ENCODE results near the gene SLC25A38.
"Not testable (repeated sequence)": the region's sequence is repeated elsewhere in the genome, so short reads cannot be mapped to it uniquely, and the experiment has no call there.

SLC25A38 gene, protein sequence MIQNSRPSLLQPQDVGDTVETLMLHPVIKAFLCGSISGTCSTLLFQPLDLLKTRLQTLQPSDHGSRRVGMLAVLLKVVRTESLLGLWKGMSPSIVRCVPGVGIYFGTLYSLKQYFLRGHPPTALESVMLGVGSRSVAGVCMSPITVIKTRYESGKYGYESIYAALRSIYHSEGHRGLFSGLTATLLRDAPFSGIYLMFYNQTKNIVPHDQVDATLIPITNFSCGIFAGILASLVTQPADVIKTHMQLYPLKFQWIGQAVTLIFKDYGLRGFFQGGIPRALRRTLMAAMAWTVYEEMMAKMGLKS

DNA sequence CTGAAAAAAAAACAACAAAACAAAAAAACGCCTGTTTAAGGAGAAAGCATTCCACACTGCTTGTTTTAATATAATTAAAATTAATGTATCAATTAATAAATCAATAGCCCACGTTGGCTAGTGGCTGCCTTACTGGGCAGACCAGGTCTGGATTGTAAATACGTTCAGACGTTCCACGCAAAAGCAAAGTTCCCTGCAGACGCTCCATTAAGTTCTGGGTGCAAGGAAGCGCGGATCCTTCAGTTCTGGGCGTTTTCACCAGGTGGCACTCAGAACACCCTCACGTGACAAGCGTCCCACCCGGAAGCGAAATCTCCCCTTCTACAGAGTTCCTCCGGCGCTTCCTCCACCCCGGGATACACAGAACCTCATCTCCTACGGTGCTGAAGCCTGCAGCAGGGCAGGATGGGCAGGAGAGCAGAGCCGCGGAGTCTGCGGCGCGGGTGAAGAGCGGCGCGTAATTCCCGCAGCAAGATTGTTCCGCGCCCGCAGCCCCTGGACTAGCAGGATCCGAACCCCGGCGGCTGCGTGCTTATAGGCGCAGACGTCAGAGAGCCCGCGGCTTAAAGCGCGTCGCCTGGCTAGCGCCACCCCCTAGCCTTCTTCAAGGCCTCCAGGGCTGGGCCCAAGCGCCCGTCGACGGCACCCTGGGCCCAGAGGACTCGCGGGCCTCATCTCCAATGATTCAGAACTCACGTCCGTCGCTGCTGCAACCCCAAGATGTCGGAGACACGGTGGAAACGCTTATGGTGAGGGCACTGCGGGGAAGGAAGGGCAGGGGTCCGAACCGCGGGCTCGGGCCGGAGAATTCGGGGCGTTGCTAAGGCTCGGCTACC lies at the start of gene SLC25A38:
SLC25A38 (plus strand) TSS at position 326 of the 836 bp plus-strand sequence; CDS start at position 681, 355 bp downstream.
- no peak for DNase-seq

DNA sequence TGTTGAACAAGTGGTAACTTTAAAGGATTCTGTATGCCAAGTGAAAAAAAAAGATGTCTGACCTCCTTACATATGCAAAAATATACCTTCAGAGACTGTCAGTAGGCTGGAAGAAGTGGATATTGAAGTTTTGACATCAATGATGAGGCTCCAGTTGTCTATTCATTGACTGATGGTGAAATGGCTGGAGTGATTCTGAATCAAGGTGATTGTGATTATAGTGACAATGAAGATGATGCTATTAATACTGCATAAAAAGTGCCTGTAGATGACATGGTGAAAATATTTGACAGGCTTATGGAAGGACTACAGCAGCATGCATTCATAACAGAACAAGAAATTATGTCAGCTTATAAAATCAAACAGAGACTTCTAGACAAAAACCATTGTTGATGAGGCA lies 49.6 kb upstream of the SLC25A38 start:
- DNase-seq: no peak

DNA sequence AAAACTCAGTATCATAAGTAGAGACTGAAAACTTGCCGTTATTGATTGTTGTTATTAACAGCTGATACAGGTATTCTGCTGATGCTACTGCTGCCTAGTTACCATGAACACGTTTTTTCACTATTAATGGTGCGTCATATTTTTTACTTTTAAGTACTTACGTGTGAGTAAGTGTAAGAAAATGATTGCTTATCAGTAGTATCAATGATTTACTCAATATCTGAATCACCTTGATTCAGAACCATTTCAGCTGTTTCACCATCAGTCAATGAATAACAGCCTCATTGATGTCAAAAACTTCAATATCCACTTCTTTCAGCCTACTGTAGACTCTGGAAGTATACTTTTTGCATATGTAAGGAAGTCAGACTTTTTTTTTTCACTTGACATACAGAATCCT lies 49.0 kb upstream of the SLC25A38 start:
- DNase-seq: no peak

DNA sequence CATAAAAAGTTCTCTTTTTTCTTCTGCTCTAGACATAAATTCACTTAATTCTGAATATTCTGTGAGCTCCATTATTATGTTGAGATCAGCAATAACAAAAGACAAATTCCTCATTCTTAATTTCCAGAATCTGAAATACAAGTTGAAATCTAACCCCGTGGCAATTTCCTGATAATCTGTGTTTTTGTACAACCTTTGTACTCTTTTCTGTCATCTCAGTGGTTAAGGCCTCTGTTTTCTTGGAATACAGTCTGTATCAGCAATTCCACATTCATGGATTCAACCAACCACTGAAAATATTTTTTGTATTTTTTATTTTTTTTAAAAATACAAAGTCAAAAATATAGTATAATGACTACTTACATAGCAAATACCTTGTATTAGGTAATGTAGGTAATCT lies 45.0 kb upstream of the SLC25A38 start:
- DNase-seq: no peak

DNA sequence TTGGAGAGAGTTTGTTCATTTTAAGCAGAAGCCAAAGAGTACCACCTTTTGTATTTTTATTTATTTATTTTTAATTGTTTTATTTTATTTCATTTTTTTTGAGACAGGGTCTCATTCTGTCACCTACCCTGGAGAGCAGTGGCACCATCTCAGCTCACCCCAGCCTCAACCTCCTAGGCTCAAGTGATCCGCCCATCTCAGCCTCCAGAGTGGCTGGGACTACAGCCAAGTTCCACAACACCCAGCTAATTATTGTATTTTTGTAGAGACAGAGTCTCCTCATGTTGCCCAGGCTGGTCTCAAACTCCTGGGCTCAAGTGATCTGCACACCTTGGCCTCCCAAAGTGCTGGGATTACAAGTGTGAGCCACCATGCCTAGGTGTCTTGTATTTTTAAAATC lies 44.1 kb upstream of the SLC25A38 start:
- no peak for DNase-seq

DNA sequence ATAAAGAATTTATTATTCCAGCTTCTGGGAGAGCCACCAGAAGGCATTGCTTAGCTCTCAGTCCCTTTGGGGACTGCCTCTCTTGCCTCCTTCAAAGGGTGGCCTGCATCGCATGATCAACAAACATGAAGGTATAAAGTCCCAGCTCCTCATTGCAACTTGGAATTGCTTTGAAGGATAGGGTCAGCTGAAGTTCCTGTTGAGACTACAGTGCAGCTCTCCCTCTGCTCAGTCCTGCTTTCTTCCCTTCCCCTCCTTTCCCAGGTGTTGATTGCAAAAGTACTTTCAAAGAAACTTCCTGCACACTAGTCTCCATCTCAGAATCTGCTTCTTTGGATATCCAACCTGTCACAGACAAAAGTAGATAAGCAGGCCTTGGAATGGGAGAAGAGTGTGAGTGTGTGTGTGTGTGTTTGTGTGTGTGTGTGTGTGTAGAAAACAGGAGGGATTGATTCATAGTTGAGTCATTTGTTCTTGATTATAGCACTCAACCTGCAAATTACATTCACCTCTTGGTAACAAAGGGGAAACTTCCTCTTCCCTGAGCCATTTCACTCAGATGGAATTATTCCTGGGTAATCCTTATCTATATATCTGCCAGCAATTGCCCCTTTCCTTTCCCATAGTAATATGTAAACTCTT lies 40.0 kb upstream of the SLC25A38 start:
- no peak for DNase-seq

DNA sequence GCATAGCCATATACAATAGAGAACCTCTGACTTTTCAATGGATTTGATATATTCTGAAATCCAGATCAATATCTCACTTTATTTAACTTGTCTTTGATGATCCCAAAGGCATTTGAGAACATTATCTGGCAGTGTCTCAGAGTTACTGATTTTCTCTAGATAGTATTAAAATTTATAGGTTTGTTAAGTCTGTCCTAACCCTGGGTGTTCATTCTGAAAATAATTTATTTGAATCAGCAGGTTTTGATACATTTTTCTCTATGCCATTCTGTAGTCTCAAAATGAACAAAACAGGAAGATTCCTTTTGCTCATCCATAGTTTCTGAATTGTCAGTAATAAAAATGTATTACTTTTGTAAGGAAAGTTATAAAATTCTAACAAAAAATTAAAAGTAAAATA lies 39.4 kb upstream of the SLC25A38 start:
- DNase-seq: no peak

DNA sequence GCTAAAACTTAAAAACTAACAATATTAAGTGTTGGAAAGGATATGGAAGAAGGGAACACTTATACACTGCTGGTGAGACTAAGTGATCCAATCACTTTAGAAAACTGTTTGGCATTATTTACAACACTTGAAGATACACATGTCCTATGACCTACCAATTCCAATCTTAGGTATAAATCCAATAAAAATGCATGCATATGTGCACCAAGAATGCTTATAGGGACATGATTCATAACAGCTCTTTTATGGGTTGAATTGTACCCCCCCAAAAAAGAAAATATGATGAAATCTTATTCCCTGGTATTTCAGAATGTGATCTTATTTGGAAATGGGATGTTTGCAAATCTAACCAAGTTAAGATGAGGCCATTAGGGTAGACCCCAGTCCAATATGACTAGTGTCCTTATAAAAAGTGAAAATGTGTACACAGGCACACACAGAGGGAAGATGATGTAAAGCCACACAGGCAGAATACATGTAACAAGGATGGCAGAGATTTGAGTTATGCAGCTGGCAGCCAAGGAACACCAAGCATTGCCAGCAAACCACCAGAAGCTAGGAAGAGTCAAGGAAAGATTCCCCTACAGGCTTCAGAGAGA lies 38.3 kb upstream of the SLC25A38 start:
- DNase-seq: no peak

DNA sequence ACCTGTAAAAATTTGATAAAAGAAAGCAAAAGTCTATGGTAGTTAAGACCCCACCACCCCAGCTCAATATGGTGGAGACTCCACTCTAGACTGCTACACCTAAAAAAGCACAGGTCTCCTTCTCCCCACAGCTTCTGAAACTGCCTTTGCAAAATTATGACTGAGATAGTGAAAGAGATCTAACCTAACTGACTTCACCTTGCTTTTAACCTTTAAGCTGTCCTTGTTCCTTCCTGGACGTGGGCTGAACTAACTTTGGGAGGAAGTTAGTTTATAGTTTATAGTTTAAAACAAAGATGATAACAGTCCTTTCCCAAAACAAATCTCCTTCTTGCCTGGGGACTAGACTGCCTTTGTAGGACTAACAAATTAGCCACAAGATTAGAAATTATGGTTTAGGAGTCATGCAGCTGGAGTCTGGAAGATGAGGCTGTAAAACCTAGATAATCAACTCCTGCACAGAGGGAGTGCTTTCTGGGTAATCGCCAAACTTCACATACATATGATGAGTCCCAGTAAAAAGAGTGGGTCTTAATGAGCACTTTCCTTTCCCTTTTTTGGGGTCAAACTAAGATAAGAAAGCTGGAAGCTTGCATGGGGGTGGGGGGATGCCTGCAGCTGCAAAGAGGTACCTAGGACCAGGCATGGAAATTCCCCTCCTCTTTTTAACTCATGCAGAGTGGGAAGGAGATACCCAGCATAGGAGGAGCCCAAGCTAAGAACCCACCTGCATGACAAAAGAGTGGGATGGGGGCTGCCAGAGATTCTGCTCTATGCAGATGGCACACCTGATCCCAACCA lies 36.2 kb upstream of the SLC25A38 start:
- no peak for DNase-seq

DNA sequence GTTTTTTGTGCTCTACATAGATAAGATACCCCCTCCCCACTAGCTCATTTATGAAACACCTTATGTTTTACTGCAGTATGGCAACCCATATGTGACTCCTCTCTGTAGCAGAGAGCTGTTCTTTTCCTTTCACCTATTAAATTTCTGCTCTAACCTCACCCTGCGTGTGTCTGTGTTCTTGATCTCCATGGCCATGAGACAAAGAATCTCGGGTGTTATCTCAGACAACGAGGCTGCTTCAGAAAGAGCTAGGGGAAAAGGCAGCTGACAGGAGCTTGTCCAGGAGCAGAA lies 35.6 kb upstream of the SLC25A38 start:
- no peak for DNase-seq

DNA sequence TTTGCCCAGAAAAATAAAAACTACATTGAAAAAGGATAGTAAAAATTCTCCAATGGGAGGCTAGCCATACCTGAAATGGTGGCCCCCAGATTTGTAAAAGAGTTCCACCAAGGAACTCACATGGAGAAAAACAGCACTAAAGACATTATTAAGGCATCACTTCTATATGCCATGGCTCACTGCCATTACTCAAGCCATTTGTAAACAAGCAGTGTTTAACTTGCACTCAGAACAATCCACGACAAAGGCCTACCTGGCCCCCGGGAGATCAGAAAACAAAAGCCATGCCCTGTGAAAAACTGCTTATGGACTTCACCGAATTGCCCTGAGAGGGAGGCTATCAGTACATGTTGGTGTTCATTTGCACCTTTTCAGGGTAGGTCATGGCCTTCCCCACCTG lies 34.1 kb upstream of the SLC25A38 start:
- DNase-seq: no peak

DNA sequence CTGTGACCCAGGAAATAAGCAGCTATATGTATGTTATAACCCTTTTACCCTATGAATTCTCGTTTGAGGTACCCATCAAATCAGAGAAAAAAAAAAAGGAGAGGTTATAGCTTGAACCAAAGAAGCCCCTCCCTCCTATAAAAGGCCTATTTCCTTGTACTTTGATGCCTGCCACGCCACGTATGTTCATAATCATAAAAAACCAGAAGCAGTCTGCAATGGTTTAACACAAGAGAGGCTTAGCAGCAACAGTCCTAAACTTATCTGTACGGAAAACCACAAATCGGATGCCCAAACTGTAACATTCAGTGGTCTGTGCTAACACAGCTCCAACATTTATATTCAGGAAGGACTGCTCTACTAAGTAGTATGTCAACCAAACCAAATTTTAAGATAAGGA lies 32.5 kb upstream of the SLC25A38 start:
- no peak for DNase-seq

DNA sequence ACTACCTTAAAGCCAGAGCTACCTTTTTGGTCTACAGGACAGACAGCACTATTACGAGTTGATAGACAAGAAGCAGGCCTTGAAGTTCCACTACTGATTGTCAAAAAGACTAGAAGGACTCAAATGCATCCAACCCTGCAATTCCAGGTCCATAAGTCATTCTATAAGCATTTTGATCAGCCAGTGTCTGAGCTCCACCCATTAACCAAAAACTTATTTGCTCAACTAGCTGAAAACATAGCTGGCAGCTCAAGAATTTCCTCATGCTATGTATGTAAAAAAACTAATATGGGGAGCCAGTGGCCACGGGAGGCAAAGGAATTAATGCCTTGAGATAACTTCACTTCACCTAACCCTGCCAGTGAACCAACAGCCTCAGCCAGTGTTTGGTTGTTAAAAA lies 32.0 kb upstream of the SLC25A38 start:
- DNase-seq: not testable (repeated sequence)

DNA sequence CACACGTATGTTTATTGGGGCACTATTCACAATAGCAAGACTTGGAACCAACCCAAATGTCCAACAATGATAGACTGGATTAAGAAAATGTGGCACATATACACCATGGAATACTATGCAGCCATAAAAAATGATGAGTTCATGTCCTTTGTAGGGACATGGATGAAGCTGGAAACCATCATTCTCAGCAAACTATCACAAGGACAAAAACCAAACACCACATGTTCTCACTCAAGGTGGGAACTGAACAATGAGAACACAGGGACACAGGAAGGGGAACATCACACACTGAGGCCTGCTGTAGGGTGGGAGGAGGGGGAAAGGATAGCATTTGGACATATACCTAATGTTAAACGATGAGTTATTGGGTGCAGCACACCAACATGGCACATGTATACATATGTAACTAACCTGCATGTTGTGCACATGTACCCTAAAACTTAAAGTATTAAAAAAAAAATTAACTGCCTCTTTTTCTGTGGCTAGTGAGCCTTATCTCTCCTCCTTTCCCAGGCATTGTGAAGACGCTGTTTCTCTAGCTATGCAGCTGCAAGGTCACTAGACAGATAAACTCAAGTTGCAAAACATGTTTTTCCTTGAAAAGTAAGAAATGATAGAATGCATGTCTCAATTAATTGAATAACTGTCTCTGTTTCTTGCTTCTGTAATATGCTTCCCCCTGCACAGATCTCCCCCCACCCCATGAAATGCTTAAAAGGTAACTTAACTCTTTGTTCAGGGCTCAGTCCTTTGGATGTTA lies 29.8 kb upstream of the SLC25A38 start:
- not testable (repeated sequence) for DNase-seq

DNA sequence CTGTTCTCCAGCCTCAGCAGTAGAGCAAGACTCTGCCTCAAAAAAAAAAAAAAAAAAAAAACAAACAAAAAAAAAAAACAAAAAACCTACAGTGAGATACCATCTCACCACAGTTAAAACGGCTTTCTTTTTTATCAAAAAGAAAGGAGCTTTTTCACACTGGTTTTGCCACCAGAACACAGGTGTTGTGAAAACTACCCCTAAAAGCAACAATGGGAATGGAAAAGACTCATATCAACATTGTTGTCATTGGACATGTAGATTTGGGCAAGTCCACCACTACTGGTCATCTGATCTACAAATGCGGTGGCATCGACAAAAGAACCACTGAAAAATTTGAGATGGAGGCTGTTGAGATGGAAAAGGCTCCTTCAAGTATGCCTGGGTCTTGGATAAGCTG lies 24.8 kb upstream of the SLC25A38 start:
- no peak for DNase-seq

DNA sequence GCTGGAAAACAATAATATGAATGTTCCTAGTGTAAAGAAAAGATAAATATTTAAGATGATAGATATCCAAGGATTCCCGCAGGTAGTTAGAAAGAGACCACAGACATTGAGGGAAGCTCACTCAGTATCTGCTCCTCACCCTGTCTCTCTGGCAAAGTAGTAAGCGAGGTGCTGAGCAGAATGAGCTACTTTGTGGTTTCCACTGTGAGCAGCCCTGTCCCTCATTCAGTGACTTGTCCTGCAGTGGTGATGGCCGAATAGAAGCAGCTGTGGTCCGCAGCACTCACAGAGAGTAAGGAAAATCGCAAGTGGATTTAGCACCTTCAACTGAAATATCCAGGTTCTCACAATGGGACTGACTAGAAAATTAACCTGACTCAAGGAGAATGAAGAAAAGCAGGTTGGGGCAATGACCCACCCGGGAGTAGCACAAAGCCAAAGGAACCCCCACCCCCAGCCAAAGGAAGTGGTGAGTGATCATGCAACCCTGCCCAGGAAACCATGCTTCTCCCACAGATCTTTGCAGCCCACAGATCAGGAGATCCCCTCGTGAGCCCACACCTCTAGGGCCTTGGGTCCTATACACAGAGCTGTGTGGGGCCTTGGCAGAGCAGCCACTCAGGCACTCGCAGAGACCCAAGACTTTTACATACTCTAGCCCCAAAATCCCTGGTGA lies 21.8 kb upstream of the SLC25A38 start:
- DNase-seq: no peak

DNA sequence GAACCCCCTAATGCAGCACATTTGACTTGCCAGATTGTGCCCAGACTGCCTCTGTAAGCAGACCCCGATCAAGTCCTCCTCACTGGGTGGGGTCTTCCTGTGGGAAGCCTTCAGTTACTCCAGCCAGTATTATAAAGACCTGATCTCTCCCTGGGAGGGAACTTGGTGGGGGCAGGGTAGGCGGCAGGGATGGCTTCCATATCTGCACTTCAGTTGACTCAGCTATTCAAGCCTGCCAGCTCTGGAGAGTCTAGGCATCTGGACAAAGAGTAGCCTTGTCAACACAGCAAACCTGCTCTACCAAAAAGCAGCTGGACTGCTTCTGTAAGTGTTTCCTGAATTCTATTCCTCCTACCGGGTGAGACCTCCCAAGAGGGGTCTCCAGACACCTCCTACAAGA lies 21.0 kb upstream of the SLC25A38 start:
- no peak for DNase-seq

DNA sequence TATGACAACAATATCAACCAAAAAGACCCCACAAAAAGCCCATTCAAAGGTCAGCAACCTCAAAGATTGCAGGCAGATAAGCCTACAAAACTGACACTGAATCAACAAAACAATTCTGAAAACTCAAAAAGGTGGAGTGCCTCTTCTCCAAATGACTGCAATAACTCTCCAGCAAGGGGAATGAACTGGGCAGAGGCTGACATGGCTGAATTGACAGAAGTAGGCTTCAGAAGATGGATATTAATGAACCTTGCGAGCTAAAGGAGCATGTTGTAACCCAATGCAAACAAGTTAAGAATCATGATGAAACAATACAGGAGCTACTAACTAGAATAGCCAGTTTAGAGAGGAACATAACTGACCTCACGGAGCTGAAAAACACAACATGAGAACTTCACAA lies 20.4 kb upstream of the SLC25A38 start:
- DNase-seq: no peak

DNA sequence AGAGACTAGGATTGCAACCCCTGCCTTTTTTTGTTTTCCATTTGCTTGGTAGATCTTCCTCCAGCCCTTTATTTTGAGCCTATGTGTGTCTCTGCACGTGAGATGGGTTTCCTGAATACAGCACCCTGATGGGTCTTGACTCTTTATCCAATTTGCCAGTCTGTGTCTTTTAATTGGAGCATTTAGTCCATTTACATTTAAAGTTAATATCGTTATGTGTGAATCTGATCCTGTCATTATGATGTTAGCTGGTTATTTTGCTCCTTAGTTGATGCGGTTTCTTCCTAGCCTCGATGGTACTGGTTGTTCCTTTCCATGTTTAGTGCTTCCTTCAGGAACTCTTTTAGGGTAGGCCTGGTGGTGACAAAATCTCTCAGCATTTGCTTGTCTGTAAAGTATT lies 12.7 kb upstream of the SLC25A38 start:
- not testable (repeated sequence) for DNase-seq

DNA sequence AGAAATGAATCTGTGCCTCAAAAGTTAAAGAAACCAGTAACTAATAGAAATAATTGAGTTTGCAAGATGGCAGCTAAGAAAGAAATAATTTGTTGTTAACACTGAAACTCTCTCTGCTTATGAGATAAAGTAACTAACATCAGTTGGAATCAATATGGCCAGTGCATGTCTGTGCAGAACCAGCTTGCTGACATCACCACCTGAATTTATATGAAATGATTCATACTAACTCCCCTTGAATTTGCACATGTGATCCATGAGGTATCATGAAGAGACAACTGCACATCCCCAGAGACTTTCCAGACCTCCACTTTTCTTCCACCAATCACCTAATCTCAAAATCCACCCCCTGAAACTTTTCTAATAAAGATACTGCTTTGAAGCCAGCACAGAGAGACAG lies 10.3 kb upstream of the SLC25A38 start:
- no peak for DNase-seq

DNA sequence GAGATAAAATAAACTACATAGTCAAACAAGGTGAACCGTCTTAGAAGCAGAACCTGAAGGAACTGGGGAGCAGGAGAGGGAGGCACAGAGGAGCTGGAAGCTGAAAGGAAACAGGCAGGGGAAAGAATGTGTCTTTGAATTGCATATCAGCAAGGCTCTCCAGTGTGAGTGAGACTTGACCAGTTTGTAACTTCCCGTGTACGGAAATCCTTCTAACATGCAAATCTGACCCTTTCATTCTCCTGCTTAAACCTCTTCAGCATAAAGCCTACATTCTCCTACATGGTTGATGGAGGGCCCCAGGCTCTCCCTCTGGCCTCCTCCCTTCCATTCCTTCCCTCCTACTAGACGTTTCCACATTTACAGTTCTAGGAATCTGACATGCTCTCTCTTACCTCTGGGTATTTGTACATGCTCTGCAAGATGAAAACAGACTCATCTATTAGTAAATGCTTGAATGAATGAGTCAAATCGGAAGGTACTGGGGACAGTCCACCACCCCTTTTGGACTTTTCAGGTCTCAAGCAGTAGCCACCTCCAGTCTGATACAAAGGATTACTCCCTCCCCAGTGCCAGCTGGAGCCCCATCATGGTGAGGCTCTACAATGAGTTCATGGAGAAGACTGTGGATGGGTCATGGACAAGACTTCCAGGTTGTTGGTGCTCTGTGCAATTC lies 6.1 kb upstream of the SLC25A38 start:
- DNase-seq: no peak
